ENCODE results near the gene PCDHA1.

DNA sequence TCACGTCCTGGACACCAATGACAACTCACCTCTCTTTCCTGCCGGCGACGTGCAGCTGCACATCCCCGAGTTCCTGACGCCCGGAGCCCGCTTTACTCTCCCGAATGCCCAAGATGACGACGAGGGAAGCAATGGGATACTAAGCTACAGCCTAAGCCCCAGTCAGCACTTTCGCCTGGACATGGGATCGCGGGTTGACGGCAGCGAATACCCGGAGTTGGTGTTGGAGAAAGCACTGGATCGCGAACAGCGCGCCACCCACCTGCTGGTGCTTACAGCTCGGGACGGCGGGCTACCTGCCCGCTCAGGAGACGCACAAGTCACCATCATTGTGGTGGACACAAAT lies 141.3 kb downstream of the PCDHA1 start:
- TF ChIP-seq CTCF (IDR thresholded peaks at IDR 0.05): no peak
- TF ChIP-seq ZFX (IDR thresholded peaks at IDR 0.05; ENCODE audit: borderline replicate concordance): no peak

Measured in 22Rv1 (cell line).